Mucosa of stomach (tissue), 1 donor: Measurements from ENCODE around the gene NCAPD2.

Experiments used
- H3K27me3 ChIP-seq: one replicate; pipeline ENCODE4 v1.7.0; 2013; ENCODE audit warnings: mild to moderate bottlenecking, low read length; ENCODE audit not compliant: control insufficient read depth, insufficient read depth
- H3K36me3 ChIP-seq: one replicate; pipeline ENCODE4 v1.7.0; 2013; ENCODE audit warnings: low read length; ENCODE audit not compliant: control insufficient read depth, insufficient read depth
- H3K4me1 ChIP-seq: one replicate; pipeline ENCODE4 v1.7.0; 2013; ENCODE audit warnings: mild to moderate bottlenecking, low read length; ENCODE audit not compliant: control insufficient read depth, insufficient read depth
- H3K4me3 ChIP-seq: one replicate; pipeline ENCODE4 v1.7.0; 2013; ENCODE audit warnings: low read length
- H3K9ac ChIP-seq: one replicate; pipeline ENCODE4 v1.7.0; 2013; ENCODE audit warnings: mild to moderate bottlenecking, low read length, moderate library complexity
- H3K9me3 ChIP-seq: one replicate; pipeline ENCODE4 v1.7.0; 2013; ENCODE audit warnings: mild to moderate bottlenecking, low read length, moderate library complexity; ENCODE audit not compliant: control insufficient read depth
- donor health status: Pancreatic carcinoma.

The NCAPD2 gene

DNA sequence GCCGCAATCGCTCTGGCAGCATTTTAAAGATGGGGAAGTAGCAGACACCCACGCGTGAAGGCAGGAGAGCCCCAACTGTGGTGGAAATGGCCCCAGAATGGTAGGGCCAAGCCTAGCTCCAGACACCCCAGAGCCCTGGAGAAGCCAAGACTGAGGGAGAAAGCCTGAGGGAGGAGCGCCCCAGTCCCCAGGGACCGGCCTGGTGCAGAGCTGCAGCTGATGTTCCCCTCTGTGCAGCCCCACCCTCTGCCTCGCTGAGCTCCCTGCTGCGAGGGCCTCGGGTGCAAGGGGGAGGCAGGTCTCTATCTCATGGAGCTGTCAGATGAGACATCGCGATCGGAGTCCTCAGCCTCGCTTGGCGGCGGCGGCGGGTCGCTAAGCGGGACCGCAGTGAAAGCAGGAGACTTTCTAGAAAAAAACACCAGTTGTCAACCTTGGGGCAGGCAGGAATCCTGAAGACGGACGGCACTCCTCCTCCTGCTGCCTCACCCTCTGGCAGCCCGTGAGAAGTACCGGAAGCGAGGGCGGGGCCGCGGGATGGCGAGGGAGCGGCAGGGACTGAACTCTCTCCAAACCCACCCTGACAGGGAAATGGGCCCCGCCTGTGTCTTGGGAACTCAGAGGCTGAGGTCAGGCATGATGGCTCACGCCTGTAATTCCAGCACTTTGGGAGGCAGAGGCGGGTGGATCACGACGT, 46.4 kb downstream of the NCAPD2 start:
- Histone ChIP-seq H3K4me3 (no peak overlapping the region), H3K9ac (no peak overlapping the region)

GRCh38 chr12:6541371-6542165, 47.7 kb downstream of the NCAPD2 start:
- Histone ChIP-seq H3K9ac (peak overlapping the region; percentile 33), H3K27me3 (no peaks in the 10 kb centered on the region), H3K9me3 (no peaks in the 10 kb centered on the region), H3K4me1 (peaks cover 48% of the 10 kb centered on the region), H3K36me3 (peaks cover 22% of the 10 kb centered on the region), H3K4me3 (no peak overlapping the region)

More for the DNA sequence above, 46.4 kb downstream of the NCAPD2 start:
- no peaks in the 10 kb centered on the region for H3K9me3 ChIP-seq
- no peaks in the 10 kb centered on the region for H3K27me3 ChIP-seq
- H3K4me1 ChIP-seq: peaks cover 61% of the 10 kb centered on the region
- H3K36me3 ChIP-seq: peaks cover 22% of the 10 kb centered on the region

DNA sequence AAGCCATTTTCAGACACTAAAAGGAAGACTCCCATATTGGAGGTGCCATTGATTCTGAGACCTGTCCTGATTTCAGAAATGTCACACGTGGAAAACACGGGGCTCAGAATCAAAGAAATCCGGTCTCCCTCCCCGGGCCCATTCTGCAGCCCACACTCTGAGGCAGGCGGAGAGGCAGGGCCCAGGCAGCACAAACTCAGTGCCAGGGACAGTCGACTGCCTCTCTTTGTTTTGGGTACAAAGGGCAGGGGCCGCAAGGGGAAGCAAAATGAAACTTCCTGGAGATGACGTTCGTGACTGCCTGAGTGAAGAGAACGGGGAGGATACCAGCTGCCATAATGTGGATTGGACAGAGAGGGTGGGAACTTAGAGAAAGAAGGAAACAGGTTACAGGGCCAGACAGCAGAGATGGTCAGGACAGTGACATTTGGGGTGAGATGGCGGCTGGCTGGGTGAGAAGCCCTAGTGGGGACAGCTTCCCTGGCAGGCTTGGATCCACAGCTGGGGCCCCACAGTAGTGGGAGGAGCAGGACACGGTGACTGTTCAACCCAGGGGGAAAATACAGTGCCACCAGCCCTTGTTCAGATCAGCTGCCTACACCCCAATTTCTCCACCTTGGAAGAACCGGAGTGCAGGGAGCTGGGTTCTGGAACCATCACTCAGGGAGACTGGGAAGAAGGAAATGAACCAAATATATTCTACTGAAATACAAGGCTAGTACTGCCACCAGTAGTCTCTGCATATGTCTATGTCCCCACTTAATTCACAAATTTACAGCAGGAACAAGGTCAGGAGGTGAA, 48.5 kb downstream of the NCAPD2 start:
- peaks cover 43% of the 10 kb centered on the region for H3K4me1 ChIP-seq
- peak overlapping the region; percentile 23 for H3K9ac ChIP-seq

DNA sequence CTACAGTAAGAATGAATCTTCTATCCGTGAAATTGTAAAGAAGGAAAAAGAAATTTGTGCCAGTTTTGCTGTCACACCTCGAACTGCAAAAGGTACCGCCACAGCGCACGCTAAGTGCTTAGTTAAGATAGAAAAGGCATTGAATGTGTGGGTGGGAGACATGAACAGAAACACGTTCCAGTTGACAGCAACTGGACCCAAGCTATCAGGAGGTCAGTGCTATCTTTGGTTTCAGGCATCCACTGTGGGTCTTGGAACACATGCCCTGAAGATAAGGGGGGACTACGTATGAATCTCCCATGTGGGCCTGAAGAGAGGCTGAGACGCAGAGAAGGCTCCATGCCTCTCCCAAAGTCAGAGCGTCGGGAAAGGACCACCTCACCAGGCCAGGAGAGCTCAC, 52.1 kb downstream of the NCAPD2 start:
- H3K9ac ChIP-seq: no peak overlapping the region
- no peaks in the 10 kb centered on the region for H3K36me3 ChIP-seq
- H3K4me3 ChIP-seq: no peak overlapping the region
- peaks cover 27% of the 10 kb centered on the region for H3K4me1 ChIP-seq
- no peaks in the 10 kb centered on the region for H3K27me3 ChIP-seq
- no peaks in the 10 kb centered on the region for H3K9me3 ChIP-seq

More for the DNA sequence above, 48.5 kb downstream of the NCAPD2 start:
- Histone ChIP-seq H3K4me3 (no peak overlapping the region), H3K36me3 (peaks cover 14% of the 10 kb centered on the region), H3K9me3 (no peaks in the 10 kb centered on the region), H3K27me3 (no peaks in the 10 kb centered on the region)

DNA sequence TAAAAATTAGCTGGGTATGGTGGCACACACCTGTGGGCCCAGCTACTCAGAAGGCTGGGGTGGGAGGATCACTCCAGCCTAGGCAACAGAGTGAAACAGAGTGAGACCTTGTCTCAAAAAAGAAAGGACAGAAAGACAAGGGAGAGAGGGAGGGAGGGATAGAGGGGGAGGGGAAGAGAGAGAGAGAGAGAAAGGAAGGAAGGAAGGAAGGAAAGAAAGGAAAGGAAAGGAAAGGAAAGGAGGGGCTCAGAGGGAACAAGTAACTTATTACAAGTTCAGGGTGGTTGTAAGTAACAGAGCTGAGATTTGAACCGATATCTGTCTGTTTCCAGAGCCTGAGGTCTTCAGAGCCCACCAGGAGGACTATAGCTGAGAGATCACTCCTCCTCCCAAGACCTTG, 53.7 kb downstream of the NCAPD2 start:
- no peaks in the 10 kb centered on the region for H3K27me3 ChIP-seq
- no peaks in the 10 kb centered on the region for H3K36me3 ChIP-seq
- H3K9ac ChIP-seq: no peak overlapping the region
- no peak overlapping the region for H3K4me3 ChIP-seq
- peaks cover 26% of the 10 kb centered on the region for H3K4me1 ChIP-seq
- no peaks in the 10 kb centered on the region for H3K9me3 ChIP-seq

GRCh38 chr12:6547987-6548386, 54.1 kb downstream of the NCAPD2 start:
- Histone ChIP-seq H3K4me3 (no peak overlapping the region), H3K9me3 (no peaks in the 10 kb centered on the region), H3K36me3 (no peaks in the 10 kb centered on the region), H3K4me1 (peaks cover 24% of the 10 kb centered on the region), H3K9ac (no peak overlapping the region), H3K27me3 (no peaks in the 10 kb centered on the region)

DNA sequence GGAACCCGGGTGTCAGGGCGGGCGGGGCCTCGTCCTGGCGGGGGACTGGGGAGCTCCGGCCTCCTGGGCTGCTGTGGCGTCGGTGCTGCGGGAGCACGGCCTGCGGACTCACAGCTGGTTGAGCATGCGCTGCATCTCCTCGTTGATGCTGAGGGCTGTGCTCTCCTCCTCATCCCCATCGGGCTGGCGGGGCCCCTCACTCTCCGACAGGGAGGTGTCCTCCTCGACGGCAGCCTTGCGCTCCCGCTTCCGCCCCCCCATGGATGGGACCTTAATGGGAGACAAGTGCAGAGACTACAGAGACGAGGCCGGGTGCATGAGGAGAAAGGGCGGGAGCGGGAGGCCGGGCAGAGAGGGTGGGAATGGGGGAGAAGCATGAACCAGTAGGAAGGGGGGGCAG, 54.7 kb downstream of the NCAPD2 start:
- Histone ChIP-seq H3K27me3 (no peaks in the 10 kb centered on the region), H3K4me3 (no peak overlapping the region), H3K4me1 (peaks cover 28% of the 10 kb centered on the region), H3K9me3 (no peaks in the 10 kb centered on the region), H3K36me3 (no peaks in the 10 kb centered on the region), H3K9ac (no peak overlapping the region)

- Histone ChIP-seq H3K9me3 (no peaks in the 10 kb centered on the region), H3K4me1 (peaks cover 31% of the 10 kb centered on the region), H3K4me3 (no peak overlapping the region), H3K9ac (no peak overlapping the region), H3K27me3 (no peaks in the 10 kb centered on the region), H3K36me3 (no peaks in the 10 kb centered on the region)
Measured at GRCh38 chr12:6548966-6549683, 55.2 kb downstream of the NCAPD2 start.

GRCh38 chr12:6549684-6550151, 55.8 kb downstream of the NCAPD2 start:
- H3K9ac ChIP-seq: no peak overlapping the region
- no peaks in the 10 kb centered on the region for H3K36me3 ChIP-seq
- H3K9me3 ChIP-seq: no peaks in the 10 kb centered on the region
- no peak overlapping the region for H3K4me3 ChIP-seq
- no peaks in the 10 kb centered on the region for H3K27me3 ChIP-seq
- peaks cover 31% of the 10 kb centered on the region for H3K4me1 ChIP-seq

GRCh38 chr12:6550294-6551062, 56.6 kb downstream of the NCAPD2 start:
- Histone ChIP-seq H3K9ac (no peak overlapping the region), H3K4me1 (peaks cover 31% of the 10 kb centered on the region), H3K9me3 (no peaks in the 10 kb centered on the region), H3K27me3 (no peaks in the 10 kb centered on the region), H3K36me3 (no peaks in the 10 kb centered on the region), H3K4me3 (no peak overlapping the region)

DNA sequence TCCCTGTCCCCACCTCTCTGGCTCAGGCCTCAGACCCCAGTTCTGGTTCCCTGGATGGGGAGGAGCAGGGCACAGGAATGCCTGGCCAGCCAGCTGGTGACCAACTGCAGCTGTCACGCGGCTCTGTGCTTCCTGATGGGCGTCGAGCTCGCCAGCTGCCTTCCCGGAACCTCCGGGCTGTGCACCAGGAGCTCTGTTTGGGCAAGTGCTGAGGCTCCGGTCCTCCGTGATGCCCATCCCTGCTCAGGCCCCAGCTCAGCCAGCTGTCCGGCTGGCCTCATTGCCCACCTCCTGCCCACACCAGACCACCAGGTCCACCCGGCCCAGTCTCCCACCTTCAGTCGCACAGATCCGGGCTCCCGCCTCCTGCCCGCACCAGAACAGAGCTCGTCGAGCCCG, 57.2 kb downstream of the NCAPD2 start:
- Histone ChIP-seq H3K9me3 (no peaks in the 10 kb centered on the region), H3K4me3 (no peak overlapping the region), H3K36me3 (no peaks in the 10 kb centered on the region), H3K4me1 (peaks cover 31% of the 10 kb centered on the region), H3K27me3 (no peaks in the 10 kb centered on the region), H3K9ac (no peak overlapping the region)
